GM12878 (cell line): ENCODE measurements around the gene MYOM3. TPM values are rescaled to one million over a fixed set of nuclear protein-coding genes. Genes with fewer than 3 reads are reported as not detected.

ENCODE experiments used
- ATAC-seq: fragments of 200-7000 bp; cut with Tn5 transposase; 3 replicates; pipeline ENCODE4 v1.9.1; 2020; ENCODE audit warnings: mild to moderate bottlenecking, moderate library complexity
- BruUV-seq: library from RNA; stranded (reverse); fragments of 400-500 nt; replicated peaks from 2 replicates; lab custom pipeline; 2021; lab: Mats Ljungman, UMichigan
- CTCF ChIA-PET: fragments of 300-600 bp; sonication (Branson Sonifier 250); formaldehyde crosslinking; extraction: SDS; loops from one replicate; lab custom pipeline; 2021; ENCODE audit warnings: inconsistent platforms; lab: Yijun Ruan, JAX
- POLR2A ChIA-PET: fragments of 350-600 bp; formaldehyde crosslinking; extraction: SDS; loops from one replicate; lab custom pipeline; 2021; ENCODE audit warnings: inconsistent platforms; lab: Charles Lee
- RAD21 ChIA-PET: fragments of 300-600 bp; sonication (Branson Sonifier 250); formaldehyde crosslinking; loops from one replicate; lab custom pipeline; 2023; ENCODE audit warnings: antibody characterized with exemption; ENCODE audit not compliant: unreplicated experiment; lab: Charles Lee
- SMC1A ChIA-PET: fragments of 300-600 bp; sonication (Branson Sonifier 250); formaldehyde crosslinking; loops from one replicate; lab custom pipeline; 2023; ENCODE audit not compliant: unreplicated experiment, uncharacterized antibody; lab: Charles Lee
- DNase-seq: peaks from one replicate; pipeline ENCODE4 v3.0.0-alpha.2; 2011; ENCODE audit warnings: low read depth, low spot score
- FAIRE-seq: peaks from 3 replicates; lab custom pipeline; 2011; peaks lifted over from hg19 to GRCh38; lab: Jason Lieb, UNC
- H2AFZ ChIP-seq: 2 replicates; pipeline ENCODE4 v1.6.0; 2011; ENCODE audit warnings: low read depth, low read length, control low read depth; ENCODE audit not compliant: control insufficient read depth
- H3K27ac ChIP-seq: 2 replicates; pipeline ENCODE4 v1.5.1; 2011; ENCODE audit warnings: control low read depth; ENCODE audit not compliant: control insufficient read depth, insufficient read depth
- H3K27me3 ChIP-seq, 2 experiments: replicated peaks in 1 of 2; 2 replicates each; pipeline versions ENCODE4 v1.6.0 to v1.6.1; 2011; ENCODE audit warnings: low read length in 1 of 2; ENCODE audit not compliant: control insufficient read depth in 2 of 2, insufficient read depth in 2 of 2
- H3K36me3 ChIP-seq, 2 experiments: 2 replicates each; pipeline ENCODE4 v1.5.1; 2011; ENCODE audit warnings: low read length in 1 of 2; ENCODE audit not compliant: control insufficient read depth in 2 of 2, insufficient read depth in 2 of 2
- H3K4me1 ChIP-seq: 2 replicates; pipeline ENCODE4 v1.6.1; 2011; ENCODE audit warnings: mild to moderate bottlenecking, low read length, moderate library complexity, mixed read lengths; ENCODE audit not compliant: control insufficient read depth, insufficient read depth
- H3K4me2 ChIP-seq: 2 replicates; pipeline ENCODE4 v1.6.0; 2011; ENCODE audit warnings: control low read depth; ENCODE audit not compliant: control insufficient read depth, insufficient read depth
- H3K4me3 ChIP-seq: fragments of 200-600 bp; sonication (generic); 2 replicates; pipeline ENCODE4 v1.5.1; 2016
- H3K79me2 ChIP-seq: 2 replicates; pipeline ENCODE4 v1.6.0; 2011; ENCODE audit warnings: low read length; ENCODE audit not compliant: control insufficient read depth, insufficient read depth
- H3K9ac ChIP-seq: 2 replicates; pipeline ENCODE4 v1.8.0; 2011; ENCODE audit warnings: low read length, control low read depth, mixed read lengths; ENCODE audit not compliant: control insufficient read depth, insufficient read depth
- H3K9me3 ChIP-seq: replicated peaks from 3 replicates; pipeline ENCODE4 v1.5.1; 2011; ENCODE audit warnings: mild to moderate bottlenecking, low read length; ENCODE audit not compliant: control insufficient read depth, insufficient read depth
- H4K20me1 ChIP-seq: 2 replicates; pipeline ENCODE4 v1.6.0; 2011; ENCODE audit not compliant: control insufficient read depth, insufficient read depth
- CBX3 ChIP-seq: fragments of 200-600 bp; sonication (generic); IDR thresholded peaks from 2 replicates; pipeline ENCODE4 v1.6.1; 2016; ENCODE audit warnings: low read depth, borderline replicate concordance
- CBX5 ChIP-seq: sonication (generic); IDR thresholded peaks from 2 replicates; pipeline ENCODE4 v1.6.1; 2016; ENCODE audit warnings: low read depth, moderate library complexity, mild to moderate bottlenecking, inconsistent platforms
- IRF4 ChIP-seq: IDR thresholded peaks from 2 replicates; pipeline ENCODE4 v1.6.1; 2011; ENCODE audit warnings: low read depth, low read length
- MYC ChIP-seq: IDR thresholded peaks from 2 replicates; pipeline ENCODE4 v1.6.1; 2011; ENCODE audit warnings: mild to moderate bottlenecking, low read length, moderate library complexity, inconsistent platforms; ENCODE audit not compliant: insufficient read depth, insufficient replicate concordance, insufficient read length, severe bottlenecking
- NFYA ChIP-seq: IDR thresholded peaks from 2 replicates; pipeline ENCODE4 v1.6.1; 2011; ENCODE audit warnings: low read depth, mild to moderate bottlenecking, low read length, improper control_type of control experiment, borderline replicate concordance
- NR2C1 ChIP-seq: fragments of 450-650 bp; IDR thresholded peaks from 2 replicates; pipeline ENCODE4 v1.6.1; 2017; ENCODE audit warnings: antibody characterized with exemption, mild to moderate bottlenecking, moderate library complexity
- RB1 ChIP-seq: fragments of 450-650 bp; formaldehyde crosslinking; IDR thresholded peaks from 2 replicates; pipeline ENCODE4 v1.6.1; 2017; ENCODE audit warnings: mild to moderate bottlenecking, borderline replicate concordance
- RFX5 ChIP-seq: IDR thresholded peaks from 2 replicates; pipeline ENCODE4 v1.6.1; 2011; ENCODE audit warnings: low read depth, low read length, improper control_type of control experiment
- SREBF1 ChIP-seq: IDR thresholded peaks from 2 replicates; pipeline ENCODE4 v1.6.1; 2012; ENCODE audit warnings: mild to moderate bottlenecking, low read length
- SREBF2 ChIP-seq: IDR thresholded peaks from 2 replicates; pipeline ENCODE4 v1.6.1; 2012; ENCODE audit warnings: mild to moderate bottlenecking, low read length
- STAT1 ChIP-seq: fragments of 450-650 bp; conservative IDR thresholded peaks from 2 replicates; pipeline ENCODE4 v1.6.1; 2014; ENCODE audit warnings: antibody characterized with exemption, mild to moderate bottlenecking
- SUPT20H ChIP-seq: IDR thresholded peaks from 2 replicates; pipeline ENCODE4 v1.6.1; 2011; ENCODE audit warnings: low read depth, mild to moderate bottlenecking, low read length, moderate library complexity, borderline replicate concordance; ENCODE audit not compliant: control insufficient read depth
- ZBTB11 ChIP-seq: fragments of 450-650 bp; formaldehyde crosslinking; IDR thresholded peaks from 2 replicates; pipeline ENCODE4 v1.5.0; 2022; ENCODE audit warnings: mild to moderate bottlenecking, missing genetic modification characterization
- ZNF384 ChIP-seq: IDR thresholded peaks from 2 replicates; pipeline ENCODE4 v1.6.1; 2012; ENCODE audit warnings: low read depth, mild to moderate bottlenecking, low read length, improper control_type of control experiment, borderline replicate concordance
- ZZZ3 ChIP-seq: IDR thresholded peaks from 2 replicates; pipeline ENCODE4 v1.6.1; 2011; ENCODE audit warnings: low read depth; ENCODE audit not compliant: control insufficient read depth, insufficient read length
- WGBS: methylation state at CpG from one replicate; pipeline ENCODE4 v1.1.6; 2016; ENCODE audit warnings: low lambda C conversion rate; ENCODE audit not compliant: insufficient replicate concordance, insufficient coverage; ENCODE audit errors: missing lambda C conversion rate; 5-methylcytosine and 5-hydroxymethylcytosine counted together
- in situ Hi-C: fragments of 300-500 bp; cut with MboI; formaldehyde crosslinking; loops from 9 replicates; pipeline ENCODE4 v1.14.3; 2018; ENCODE audit warnings: mixed read lengths
- intact Hi-C: fragments of 100-400 bp; cut with micrococcal nuclease; formaldehyde crosslinking; loops from one replicate; pipeline ENCODE4 v1.14.2; 2022; ENCODE audit not compliant: unreplicated experiment
- polyA plus RNA-seq, 11 experiments: library from polyadenylated mRNA; depleted of rRNA in 4 of 11; unstranded in 6 of 11; stranded (reverse) in 5 of 11; fragments of >200 nt; fragmentation: Nextera tagmentation in 4 of 11; fragmentation: Illumina TruSeq in 1 of 11; extraction: Ambion mirVana in 4 of 11; extraction: Trizol in 1 of 11; gene quantifications; 1 replicate in 1 of 11; 2 replicates in 10 of 11; pipeline versions ENCODE4 v1.2.1 to v1.2.3, GENCODE V29; 2011 to 2016; ENCODE audit warnings: inconsistent platforms in 2 of 11, missing spikeins in 2 of 11, low read depth in 1 of 11
- total RNA-seq, 4 experiments: library from RNA; depleted of rRNA in 3 of 4; stranded (reverse); fragments of >200 nt in 3 of 4; fragmentation: Illumina TruSeq in 1 of 4; extraction: Trizol in 1 of 4; gene quantifications; 2 replicates each; pipeline versions ENCODE4 v1.2.1 to v1.2.3, GENCODE V29; 2013 to 2021
- TF ChIP-seq, protein P1 (sequence below): fragments of 450-650 bp; formaldehyde crosslinking; IDR thresholded peaks from 2 replicates; pipeline ENCODE4 v1.4.0; 2022; ENCODE audit warnings: mild to moderate bottlenecking, moderate library complexity

The MYOM3 gene
- total and polyA plus RNA-seq, 10 of the 15 experiments (the other 5 are each of a cell fraction or from before 2014, with no cell fraction given) = 0.06 TPM; not detected in 9

DNA sequence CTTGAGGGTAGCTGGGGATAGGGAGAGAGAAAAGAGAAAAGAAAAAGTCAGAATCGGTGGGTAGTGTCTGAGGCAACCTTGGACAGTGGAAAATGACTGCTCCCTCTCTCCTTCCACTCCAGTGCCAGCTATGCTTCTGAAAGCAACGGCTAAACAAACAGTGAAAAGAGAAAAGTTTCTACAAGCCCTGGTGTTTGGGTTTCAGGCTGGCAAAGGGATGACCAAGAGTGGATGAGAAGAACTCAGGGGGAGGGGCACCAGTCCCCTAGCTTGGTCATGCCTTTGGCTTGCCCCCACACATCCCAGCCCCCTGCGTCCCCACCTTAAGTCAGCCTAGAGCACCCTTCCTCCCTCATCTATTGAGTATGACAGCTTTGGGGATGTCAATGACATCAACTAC lies 22.4 kb upstream of the MYOM3 start:
- no peaks in the 10 kb centered on the region for H3K79me2 ChIP-seq
- no peak overlapping the region for H2AFZ ChIP-seq
- no peak overlapping the region for H3K4me3 ChIP-seq
- H4K20me1 ChIP-seq = no peaks in the 10 kb centered on the region
- ATAC-seq (no peak), DNase-seq (no peak), FAIRE-seq (no peak)
- no peak overlapping the region for H3K9ac ChIP-seq
- ChIA-PET CTCF (interaction anchor here (0.6 to 1.8 kb wide), 3 partner anchors 16 to 366 kb away, joined by 3 to 5 read pairs (median 4); no protein-coding TSS in a partner anchor), SMC1A (no interaction called here), RAD21 (no interaction called here), POLR2A (no interaction called here)
- H3K36me3 ChIP-seq = no peaks in the 10 kb centered on the region
- no TSS peak for BruUV-seq
- H3K4me1 ChIP-seq = no peaks in the 10 kb centered on the region
- peaks cover 9% of the 10 kb centered on the region; the same call in 2 of the 3 replicates for H3K9me3 ChIP-seq
- no peak for TF ChIP-seq NFYA
- TF ChIP-seq, protein P1, sequence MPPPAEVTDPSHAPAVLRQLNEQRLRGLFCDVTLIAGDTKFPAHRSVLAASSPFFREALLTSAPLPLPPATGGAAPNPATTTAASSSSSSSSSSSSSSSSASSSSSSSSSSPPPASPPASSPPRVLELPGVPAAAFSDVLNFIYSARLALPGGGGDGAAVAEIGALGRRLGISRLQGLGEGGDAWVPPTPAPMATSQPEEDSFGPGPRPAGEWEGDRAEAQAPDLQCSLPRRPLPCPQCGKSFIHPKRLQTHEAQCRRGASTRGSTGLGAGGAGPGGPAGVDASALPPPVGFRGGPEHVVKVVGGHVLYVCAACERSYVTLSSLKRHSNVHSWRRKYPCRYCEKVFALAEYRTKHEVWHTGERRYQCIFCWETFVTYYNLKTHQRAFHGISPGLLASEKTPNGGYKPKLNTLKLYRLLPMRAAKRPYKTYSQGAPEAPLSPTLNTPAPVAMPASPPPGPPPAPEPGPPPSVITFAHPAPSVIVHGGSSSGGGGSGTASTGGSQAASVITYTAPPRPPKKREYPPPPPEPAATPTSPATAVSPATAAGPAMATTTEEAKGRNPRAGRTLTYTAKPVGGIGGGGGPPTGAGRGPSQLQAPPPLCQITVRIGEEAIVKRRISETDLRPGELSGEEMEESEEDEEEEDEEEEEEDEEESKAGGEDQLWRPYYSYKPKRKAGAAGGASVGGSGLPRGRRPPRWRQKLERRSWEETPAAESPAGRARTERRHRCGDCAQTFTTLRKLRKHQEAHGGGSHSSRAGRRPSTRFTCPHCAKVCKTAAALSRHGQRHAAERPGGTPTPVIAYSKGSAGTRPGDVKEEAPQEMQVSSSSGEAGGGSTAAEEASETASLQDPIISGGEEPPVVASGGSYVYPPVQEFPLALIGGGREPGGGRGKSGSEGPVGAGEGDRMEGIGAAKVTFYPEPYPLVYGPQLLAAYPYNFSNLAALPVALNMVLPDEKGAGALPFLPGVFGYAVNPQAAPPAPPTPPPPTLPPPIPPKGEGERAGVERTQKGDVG = no peak
- TF ChIP-seq IRF4 = no peak
- TF ChIP-seq SREBF1 = no peak
- TF ChIP-seq MYC = no peak
- TF ChIP-seq SUPT20H = no peak
- no peak for TF ChIP-seq RB1
- TF ChIP-seq NR2C1 = no peak
- TF ChIP-seq STAT1 = no peak
- TF ChIP-seq ZBTB11 (CRISPR knock-in tag) = no peak
- TF ChIP-seq ZNF384 = no peak
- no peak for TF ChIP-seq CBX5
- no peak for TF ChIP-seq CBX3
- no peak for TF ChIP-seq SREBF2
- TF ChIP-seq ZZZ3 = no peak
- TF ChIP-seq RFX5 = no peak
- H3K4me2 ChIP-seq = no peak overlapping the region
- peaks cover 0 to 2% of the 10 kb centered on the region in 2 experiments; a peak in 1 of 4 replicates for H3K27me3 ChIP-seq
- 14% methylated on average over 3 of the region's 3 CpGs for WGBS
- intact Hi-C loops (no loop called here), in situ Hi-C loops (no loop called here)
- H3K27ac ChIP-seq = no peak overlapping the region
